Placental epithelial cell (primary cell): ENCODE data around the gene KCNF1. TPM values are rescaled to one million over a fixed set of nuclear protein-coding genes. Genes with fewer than 3 reads are reported as not detected.

Source experiments
- small RNA-seq: library from RNA; depleted of rRNA; stranded (forward); fragments of <200 nt; gene quantifications from one replicate; pipeline ENCODE3, GENCODE V24; 2012
- total RNA-seq: library from RNA; depleted of rRNA; stranded (reverse); fragments of >200 nt; gene quantifications from 2 replicates; pipeline ENCODE4 v1.2.3, GENCODE V29; 2012

The KCNF1 gene
- not detected in 2 replicates for total RNA-seq

GRCh38 chr2:10911291-10912075 is at the start of gene KCNF1:
Gene KCNF1 (plus strand): TSS chr2:10911934. CDS start chr2:10912427, 493 bp downstream.

Small RNAs within 50 kb of the gene (small RNA-seq; reads per million reads assigned to genes)
- not detected for gene AC079587.1

Other genes with a start within 250 kb of the KCNF1 start
- gene NOL10, start 222.0 kb upstream of the KCNF1 start, total RNA-seq, result 33.8 and 39.0 TPM in 2 replicates
- gene ATP6V1C2, start 190.3 kb upstream of the KCNF1 start, total RNA-seq, result under 0.01 TPM in 1 of 2 replicates, not detected in the other
- gene PDIA6, start 99.1 kb upstream of the KCNF1 start, total RNA-seq, result 234 and 331 TPM in 2 replicates
- 27.8 and 29.8 TPM in 2 replicates for gene SLC66A3, start 243.5 kb downstream of the KCNF1 start, total RNA-seq